Head of caudate nucleus (tissue), 42 donors: ENCODE measurements around the gene IFT172.
A peak's percentile ranks its signal among the peaks of the same experiment; 100 is the strongest.
"Not testable (repeated sequence)": the region's sequence is repeated elsewhere in the genome, so short reads cannot be mapped to it uniquely, and the experiment has no call there.

ENCODE experiments used
- DNase-seq, 42 donors: peaks; one replicate each; pipeline versions ENCODE4 v3.0.0 to v3.0.0-alpha.2; 2020 to 2021; ENCODE audit warnings: mixed read lengths in 7 of 42
- intact Hi-C: fragments of 100-400 bp; cut with DNase I; formaldehyde crosslinking; loops from one replicate; pipeline ENCODE4 v1.15.0; 2022

IFT172 gene, protein sequence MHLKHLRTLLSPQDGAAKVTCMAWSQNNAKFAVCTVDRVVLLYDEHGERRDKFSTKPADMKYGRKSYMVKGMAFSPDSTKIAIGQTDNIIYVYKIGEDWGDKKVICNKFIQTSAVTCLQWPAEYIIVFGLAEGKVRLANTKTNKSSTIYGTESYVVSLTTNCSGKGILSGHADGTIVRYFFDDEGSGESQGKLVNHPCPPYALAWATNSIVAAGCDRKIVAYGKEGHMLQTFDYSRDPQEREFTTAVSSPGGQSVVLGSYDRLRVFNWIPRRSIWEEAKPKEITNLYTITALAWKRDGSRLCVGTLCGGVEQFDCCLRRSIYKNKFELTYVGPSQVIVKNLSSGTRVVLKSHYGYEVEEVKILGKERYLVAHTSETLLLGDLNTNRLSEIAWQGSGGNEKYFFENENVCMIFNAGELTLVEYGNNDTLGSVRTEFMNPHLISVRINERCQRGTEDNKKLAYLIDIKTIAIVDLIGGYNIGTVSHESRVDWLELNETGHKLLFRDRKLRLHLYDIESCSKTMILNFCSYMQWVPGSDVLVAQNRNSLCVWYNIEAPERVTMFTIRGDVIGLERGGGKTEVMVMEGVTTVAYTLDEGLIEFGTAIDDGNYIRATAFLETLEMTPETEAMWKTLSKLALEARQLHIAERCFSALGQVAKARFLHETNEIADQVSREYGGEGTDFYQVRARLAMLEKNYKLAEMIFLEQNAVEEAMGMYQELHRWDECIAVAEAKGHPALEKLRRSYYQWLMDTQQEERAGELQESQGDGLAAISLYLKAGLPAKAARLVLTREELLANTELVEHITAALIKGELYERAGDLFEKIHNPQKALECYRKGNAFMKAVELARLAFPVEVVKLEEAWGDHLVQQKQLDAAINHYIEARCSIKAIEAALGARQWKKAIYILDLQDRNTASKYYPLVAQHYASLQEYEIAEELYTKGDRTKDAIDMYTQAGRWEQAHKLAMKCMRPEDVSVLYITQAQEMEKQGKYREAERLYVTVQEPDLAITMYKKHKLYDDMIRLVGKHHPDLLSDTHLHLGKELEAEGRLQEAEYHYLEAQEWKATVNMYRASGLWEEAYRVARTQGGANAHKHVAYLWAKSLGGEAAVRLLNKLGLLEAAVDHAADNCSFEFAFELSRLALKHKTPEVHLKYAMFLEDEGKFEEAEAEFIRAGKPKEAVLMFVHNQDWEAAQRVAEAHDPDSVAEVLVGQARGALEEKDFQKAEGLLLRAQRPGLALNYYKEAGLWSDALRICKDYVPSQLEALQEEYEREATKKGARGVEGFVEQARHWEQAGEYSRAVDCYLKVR (N-terminal part only)

DNA sequence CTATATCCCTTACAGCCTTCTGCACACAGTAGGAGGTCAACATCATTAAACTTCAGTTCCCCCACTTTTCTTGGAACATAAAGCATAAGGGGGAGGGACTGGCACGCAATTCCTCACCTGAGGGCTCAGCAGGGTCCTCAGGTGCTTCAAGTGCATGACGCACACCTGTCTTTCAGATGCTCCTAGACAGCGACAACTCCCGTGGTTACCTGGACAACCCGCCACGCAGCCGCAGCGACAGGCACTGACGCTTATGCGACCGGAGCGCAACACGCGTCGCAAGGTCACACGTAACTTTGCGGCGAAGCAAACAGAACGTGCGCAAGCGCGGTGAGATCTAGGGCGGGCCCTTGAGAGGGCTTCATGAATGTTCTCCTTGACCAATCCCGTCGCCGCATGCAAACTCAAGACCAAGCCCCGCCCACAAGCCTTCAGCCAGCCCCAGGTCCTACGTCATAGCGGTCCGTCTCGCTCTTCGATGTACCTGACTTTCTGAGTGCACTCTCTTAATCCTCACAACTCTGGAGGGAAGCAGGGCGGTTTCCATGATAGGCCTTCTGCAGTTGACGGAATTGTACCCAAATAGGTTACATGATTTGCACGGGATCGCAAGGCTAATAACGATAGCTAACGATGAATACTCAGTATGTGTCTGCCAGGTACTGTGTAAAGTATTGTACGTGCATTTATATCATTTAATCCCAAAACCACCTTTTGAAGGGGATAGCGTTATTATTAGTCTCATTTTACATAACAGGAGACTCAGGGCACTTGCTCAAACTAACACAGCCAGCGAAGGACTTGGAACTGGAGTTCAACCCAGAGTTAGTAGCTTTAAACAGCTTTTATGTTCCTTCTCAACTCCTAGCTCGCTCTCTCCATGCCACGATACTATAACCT, at the start of gene IFT172:
TSS of gene IFT172 (minus strand) at position 246 of the 900 bp plus-strand sequence. CDS start at position 156, 90 bp downstream.
- intact Hi-C loops, result loop anchor here (5.0 kb wide), 1 partner anchor 62 kb away; the partner anchor contains the start of gene NRBP1
- DNase-seq, result peak; percentile 97 to 99 (median 99)

DNA sequence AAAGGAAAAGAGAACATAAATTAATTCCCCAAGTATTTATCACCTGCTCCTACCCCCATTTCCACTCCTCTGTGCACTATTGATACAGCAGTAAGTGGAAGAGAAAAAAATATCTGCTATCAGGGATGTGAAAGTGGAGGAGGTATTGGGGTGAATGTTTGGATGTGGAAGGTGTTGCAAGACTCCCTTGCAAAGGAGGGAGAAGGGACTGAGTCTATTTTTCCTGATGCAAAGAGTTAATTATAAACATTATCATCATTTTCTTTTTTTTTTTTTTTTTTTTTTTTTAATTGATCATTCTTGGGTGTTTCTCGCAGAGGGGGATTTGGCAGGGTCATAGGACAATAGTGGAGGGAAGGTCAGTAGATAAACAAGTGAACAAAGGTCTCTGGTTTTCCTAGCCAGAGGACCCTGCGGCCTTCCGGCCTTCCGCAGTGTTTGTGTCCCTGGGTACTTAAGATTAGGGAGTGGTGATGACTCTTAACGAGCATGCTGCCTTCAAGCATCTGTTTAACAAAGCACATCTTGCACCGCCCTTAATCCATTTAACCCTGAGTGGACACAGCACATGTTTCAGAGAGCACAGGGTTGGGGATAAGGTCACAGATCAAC, 49.4 kb upstream of the IFT172 start:
- not testable (repeated sequence) for DNase-seq

DNA sequence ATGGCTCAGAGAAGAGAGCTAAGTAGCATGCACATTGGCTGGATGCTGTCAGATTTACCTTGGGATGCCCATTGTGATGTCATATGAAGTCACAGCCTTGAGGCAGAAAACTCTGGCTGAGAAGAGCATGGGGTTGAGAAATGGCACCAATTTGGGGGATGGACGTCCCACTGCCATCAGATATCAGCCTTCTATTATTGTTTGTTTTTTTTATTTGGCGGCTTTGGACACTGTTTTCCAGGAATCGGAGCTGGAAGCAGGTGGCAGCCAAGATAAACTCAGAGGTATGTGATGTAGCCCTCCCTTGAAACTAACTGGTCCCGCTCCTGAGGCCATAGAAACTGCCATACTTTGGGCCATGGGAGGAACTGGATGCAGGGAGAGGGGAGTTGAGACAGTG, 47.7 kb upstream of the IFT172 start:
- intact Hi-C loops, result no loop called here
- no peak for DNase-seq

More for the DNA sequence above, 49.4 kb upstream of the IFT172 start:
- intact Hi-C loops, result not testable (repeated sequence)

DNA sequence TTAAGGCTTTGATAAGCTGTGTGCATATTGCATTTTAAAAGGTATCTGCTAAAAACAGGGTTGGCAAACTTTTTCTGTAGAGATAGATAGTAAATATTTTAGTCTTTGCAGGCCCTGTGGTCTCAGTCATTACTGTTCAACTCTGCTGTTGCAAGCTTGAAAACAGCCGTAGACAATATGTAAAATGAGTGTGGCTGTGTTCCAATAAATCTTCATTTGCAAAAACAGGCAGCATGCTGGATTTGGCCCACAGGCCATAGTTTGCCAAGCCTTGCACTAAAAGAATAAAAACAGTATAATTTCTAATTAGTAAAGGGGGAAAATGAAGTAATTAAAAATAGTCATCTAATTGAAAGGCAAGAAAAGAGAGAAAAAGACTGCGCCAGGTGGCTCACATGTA, 42.4 kb upstream of the IFT172 start:
- intact Hi-C loops, result no loop called here

DNA sequence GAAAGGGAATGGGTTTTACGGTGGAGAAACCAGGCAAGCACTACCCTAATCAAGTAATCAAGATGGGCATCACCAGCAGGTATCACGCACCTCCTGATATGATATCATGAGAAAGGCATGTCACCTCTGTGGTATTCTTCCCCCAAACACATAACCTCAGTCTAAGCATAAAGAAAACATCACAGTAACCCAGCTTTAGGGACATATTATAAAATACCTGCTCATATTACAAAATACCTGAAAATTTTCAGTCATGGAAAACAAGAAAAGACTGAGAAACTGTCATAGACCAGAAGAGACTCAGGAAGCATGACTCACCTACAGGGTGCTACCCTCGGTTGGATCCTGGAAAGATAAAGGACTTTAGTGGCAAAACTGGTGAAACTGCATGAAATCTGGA, 37.6 kb upstream of the IFT172 start:
- intact Hi-C loops, result no loop called here
- no peak for DNase-seq

More for the DNA sequence above, 42.4 kb upstream of the IFT172 start:
- DNase-seq, result no peak

DNA sequence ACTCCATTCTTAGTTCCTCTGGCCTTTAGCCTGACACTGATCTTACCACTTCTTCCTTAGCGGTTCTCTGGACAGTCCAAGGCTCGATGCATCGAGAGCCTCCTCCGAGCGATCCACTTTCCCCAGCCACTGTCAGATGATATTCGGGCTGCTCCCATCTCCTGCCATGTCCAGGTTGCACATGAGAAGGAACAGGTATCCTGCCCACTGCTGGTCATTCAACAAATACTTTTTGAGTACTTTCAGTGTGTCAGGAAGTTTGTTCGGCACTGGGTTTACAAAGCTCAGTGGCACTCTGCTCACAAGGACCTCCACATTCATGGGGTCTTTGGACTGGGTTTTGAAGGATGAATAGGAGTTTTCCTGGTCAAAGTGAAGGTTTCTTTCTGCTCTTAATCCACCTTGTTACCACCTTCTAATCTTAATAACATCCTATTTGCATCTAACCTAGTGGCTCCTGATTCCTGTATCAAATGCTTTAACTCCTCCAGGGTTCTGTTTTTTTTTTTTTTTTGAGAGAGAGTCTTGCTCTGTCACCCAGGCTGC, 32.9 kb upstream of the IFT172 start:
- intact Hi-C loops, result no loop called here
- no peak for DNase-seq

DNA sequence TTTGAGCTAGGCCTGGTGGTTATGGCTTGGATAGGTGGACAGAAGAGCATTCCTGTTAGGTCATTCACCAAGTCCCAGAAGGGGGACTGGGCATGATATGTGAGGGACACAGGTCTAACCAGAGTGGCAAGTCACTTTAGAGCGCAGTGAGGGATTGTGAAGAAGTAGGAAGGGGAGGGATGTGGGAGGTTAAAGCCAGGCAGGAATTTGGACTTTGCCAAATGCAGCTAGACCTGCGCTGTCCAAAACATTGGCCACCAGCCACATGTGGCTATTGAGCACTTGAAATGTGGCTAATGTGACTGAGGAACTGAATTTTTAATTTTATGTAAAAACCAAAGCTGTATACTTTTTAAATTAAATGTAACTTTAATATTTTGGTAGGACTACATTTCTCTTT, 30.8 kb upstream of the IFT172 start:
- intact Hi-C loops, result no loop called here
- no peak for DNase-seq

DNA sequence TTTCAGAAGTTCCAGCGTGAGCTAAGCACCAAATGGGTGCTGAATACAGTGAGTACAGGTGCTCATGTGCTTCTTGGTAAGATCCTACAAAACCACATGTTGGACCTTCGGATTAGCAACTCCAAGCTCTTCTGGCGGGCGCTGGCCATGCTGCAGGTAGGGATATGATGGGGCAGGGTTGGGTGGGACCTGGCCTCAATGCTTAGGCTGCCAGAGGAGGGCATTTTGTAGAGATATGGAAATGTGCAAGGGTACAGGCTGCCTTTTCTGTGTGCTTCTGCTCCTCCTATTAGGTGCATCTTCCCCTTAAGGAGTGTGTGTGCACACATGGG, 29.2 kb upstream of the IFT172 start:
- no peak for DNase-seq
- intact Hi-C loops, result no loop called here

DNA sequence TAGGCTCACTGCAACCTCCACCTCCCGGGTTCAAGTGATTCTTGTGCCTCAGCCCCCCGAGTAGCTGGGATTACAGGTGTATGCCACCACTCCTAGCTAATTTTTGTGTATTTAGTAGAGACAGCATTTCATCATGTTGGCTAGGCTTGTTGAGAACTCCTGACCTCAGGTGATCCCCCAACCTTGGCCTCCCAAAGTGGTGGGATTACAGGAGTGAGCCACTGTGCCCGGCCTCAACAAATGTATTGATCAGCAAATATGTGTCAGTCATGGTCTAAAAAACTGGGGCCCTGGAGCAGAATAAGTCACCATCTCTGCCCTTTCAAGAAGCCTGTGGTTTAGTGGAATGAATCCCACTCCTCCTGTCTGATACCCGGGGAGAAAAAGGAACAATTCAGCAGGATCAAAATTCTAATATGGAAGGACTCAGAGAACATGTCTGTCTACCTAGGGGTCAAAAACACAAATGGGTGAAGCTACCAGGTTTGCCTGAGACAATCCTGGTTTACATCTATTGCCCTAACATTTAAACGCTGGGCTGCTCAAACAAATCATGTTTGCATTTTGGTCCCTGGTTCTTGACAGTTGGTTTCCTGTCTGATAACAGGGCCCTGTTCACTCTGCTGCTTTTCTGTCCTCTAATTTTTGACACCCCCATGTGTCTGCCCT, 28.7 kb upstream of the IFT172 start:
- intact Hi-C loops, result no loop called here
- no peak for DNase-seq

DNA sequence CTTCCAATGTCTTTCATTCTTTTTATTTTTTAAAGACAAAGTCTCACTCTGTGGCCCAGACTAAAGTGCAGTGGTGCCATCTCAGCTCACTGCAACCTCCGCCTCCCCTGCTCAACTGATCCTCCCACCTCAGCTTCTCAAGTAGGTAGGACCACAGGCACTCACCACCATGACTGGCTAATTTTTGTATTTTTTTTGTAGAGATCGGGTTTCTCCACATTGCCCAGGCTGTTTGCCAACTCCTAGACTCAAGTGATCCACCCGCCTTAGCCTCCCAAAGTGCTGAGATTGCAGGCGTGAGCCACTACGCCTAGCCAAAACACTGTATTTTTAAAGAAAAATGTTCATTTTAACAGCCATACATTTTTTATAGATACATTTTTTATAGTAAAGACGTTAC, 19.8 kb upstream of the IFT172 start:
- no peak for DNase-seq
- intact Hi-C loops, result no loop called here

DNA sequence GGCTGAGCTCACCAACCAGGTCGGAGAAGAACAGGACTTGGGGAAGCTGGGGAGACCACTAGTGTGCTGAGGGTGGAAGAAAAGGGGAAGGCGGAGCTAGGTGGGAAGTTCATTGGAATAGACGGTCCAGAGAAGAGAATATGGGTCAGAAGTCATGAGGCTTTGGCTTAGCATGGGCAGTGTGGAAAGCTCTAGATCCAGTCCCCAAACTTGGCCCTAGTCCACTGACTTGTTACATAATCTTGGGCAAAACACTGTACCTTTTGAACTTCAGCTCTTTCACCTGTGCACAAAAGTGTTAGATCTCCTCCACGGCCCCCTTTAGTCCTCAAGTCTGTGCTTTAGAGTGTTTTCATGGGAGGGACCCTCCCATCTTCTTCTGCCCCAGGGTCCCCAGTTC, 17.8 kb upstream of the IFT172 start:
- intact Hi-C loops, result no loop called here
- no peak for DNase-seq

DNA sequence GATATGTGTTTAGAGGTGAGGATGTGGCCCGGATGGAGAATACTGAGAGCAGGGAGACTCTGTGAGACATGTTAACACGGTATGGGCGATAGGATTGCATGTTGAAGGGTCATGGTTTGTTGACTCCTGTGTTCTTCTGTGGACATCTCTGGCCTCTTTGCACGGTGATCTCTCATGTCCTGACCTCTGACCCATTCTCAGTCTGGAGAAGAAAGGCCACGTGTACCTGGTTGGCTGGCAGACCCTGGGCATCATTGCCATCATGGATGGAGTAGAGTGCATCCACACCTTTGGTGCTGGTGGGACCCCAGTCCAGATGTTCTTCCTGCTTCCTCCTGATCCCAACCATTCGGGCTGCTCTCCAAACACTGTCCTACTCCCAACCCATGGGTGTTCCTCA, 17.0 kb upstream of the IFT172 start:
- no peak for DNase-seq
- intact Hi-C loops, result no loop called here

DNA sequence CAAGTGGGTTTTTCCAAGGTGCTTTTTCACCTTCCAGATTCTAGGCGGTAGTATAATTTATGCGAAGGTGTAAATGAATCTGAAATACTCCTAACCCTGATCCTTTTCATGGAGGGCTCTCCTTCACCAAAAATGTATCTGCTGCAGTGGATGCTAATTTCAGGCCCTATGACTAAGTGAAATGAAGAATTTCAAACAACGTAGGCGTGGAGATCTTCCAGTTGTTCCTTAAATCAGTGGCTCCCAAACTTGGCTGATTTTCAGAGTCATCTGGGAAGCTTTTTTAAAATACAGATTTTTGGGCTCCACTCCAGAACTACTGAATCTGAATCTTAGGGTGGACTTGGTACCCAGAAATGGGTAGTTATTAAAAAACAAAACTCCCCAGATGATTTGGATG, 12.6 kb upstream of the IFT172 start:
- DNase-seq, result peak in 8 of 42 donors; percentile 13 to 64 (median 29)
- intact Hi-C loops, result no loop called here

DNA sequence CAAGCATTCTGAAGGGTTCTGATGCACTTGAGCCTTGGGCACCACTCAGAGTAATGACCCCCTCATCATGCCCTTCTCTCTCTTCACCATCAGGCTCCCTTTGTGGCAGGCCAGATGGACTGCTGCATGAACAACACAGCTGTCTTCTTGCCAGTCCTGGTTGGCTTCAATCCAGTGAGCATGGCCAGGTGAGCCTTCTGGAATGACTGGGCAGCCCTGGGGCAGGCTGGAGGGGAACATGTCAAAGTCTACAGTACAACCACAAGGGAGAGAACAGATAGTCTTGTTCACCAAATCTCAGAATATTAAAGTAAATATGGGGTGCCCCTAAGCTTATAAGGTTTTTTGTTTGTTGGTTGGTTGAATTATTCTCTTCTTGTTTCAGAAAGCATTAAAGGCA, 11.5 kb upstream of the IFT172 start:
- intact Hi-C loops, result no loop called here
- no peak for DNase-seq

DNA sequence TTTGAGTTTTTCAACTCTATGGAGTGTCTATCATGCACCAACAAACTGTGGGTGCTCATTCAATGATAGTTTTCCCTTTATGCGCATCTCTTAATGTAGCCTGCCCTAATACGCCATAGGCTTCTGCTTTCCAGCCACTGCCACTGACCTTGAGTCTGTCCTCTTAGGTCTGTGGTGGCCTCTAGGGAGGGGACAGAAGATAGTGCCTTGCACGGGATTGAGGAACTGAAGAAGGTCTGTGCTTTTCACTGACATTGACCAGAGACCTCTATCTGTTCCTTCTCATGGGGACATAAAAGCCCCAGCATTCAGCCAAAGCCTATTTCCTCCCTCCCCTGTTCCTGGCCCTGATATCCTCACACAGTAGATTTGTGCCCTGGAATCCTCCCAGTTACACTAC, 9.4 kb upstream of the IFT172 start:
- intact Hi-C loops, result no loop called here

DNA sequence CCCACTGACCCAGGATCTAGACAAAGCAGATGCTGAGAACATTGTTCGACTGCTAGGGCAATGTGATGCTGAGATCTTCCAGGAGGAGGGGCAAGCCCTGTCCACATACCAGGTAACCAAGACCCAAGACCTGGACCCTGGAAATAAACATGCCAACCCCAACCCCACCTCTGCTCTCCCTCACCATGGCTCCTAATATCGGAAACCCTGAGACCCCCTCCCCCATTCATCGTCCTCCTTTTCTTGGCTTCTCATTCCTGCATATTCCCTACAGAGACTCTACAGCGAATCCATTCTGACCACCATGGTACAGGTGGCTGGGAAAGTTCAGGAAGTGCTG, 7.7 kb upstream of the IFT172 start:
- intact Hi-C loops, result no loop called here
- no peak for DNase-seq

More for the DNA sequence above, 9.4 kb upstream of the IFT172 start:
- DNase-seq, result no peak
